OCI-LY3 (cell line): ENCODE measurements around the gene ACBD6.
A peak's percentile ranks its signal among the peaks of the same experiment; 100 is the strongest.
"Not testable (repeated sequence)": the region's sequence is repeated elsewhere in the genome, so short reads cannot be mapped to it uniquely, and the experiment has no call there.

Experiments
- H2AFZ ChIP-seq: fragments of 200-600, 300-600 bp; shearing (Covaris generic); 2 replicates; pipeline ENCODE4 v1.6.0; 2014; ENCODE audit warnings: antibody characterized with exemption, low read depth, low read length
- H3K27ac ChIP-seq: fragments of 200-600, 300-600 bp; sonication (generic); 2 replicates; pipeline ENCODE4 v1.5.1; 2014; ENCODE audit warnings: mild to moderate bottlenecking, low read length, moderate library complexity, mixed read lengths
- H3K27me3 ChIP-seq: fragments of 200-600, 300-600 bp; sonication (generic); 2 replicates; pipeline ENCODE4 v1.6.1; 2014; ENCODE audit warnings: low read depth, low read length, mixed read lengths
- H3K36me3 ChIP-seq: fragments of 200-600, 300-600 bp; sonication (generic); replicated peaks from 2 replicates; pipeline ENCODE3; 2014; ENCODE audit warnings: low read depth, low read length, mixed read lengths
- H3K4me1 ChIP-seq: fragments of 300-600, 200-600 bp; sonication (generic); 2 replicates; pipeline ENCODE4 v1.6.1; 2014; ENCODE audit warnings: low read length, mixed read lengths
- H3K4me2 ChIP-seq: fragments of 200-600, 300-600 bp; sonication (generic); 2 replicates; pipeline ENCODE4 v1.6.1; 2014; ENCODE audit warnings: low read length, mixed read lengths
- H3K4me3 ChIP-seq: fragments of 300-600, 200-600 bp; sonication (generic); 2 replicates; pipeline ENCODE4 v1.5.1; 2014; ENCODE audit warnings: antibody characterized with exemption, mild to moderate bottlenecking, low read length, moderate library complexity
- H3K79me2 ChIP-seq: fragments of 300-600, 200-600 bp; shearing (Covaris generic); 2 replicates; pipeline ENCODE4 v1.6.1; 2014; ENCODE audit warnings: mild to moderate bottlenecking, low read length, mixed read lengths
- H3K9ac ChIP-seq: fragments of 300-600, 200-600 bp; shearing (Covaris generic); 2 replicates; pipeline ENCODE4 v1.6.0; 2014; ENCODE audit warnings: mild to moderate bottlenecking, low read length, moderate library complexity
- H3K9me3 ChIP-seq: fragments of 200-600, 300-600 bp; shearing (Covaris generic); 2 replicates; pipeline ENCODE4 v1.6.1; 2014; ENCODE audit warnings: low read length, mixed read lengths; ENCODE audit not compliant: insufficient read depth
- H4K20me1 ChIP-seq: fragments of 200-600, 300-600 bp; sonication (generic); 2 replicates; pipeline ENCODE4 v1.6.1; 2016; ENCODE audit warnings: low read length, mixed read lengths; ENCODE audit not compliant: insufficient read depth
- CTCF ChIP-seq: fragments of 200-600, 300-600 bp; sonication (generic); IDR thresholded peaks from 2 replicates; pipeline ENCODE4 v1.5.1; 2014; ENCODE audit warnings: antibody characterized with exemption, low read length, low read depth
- EZH2phosphoT487 ChIP-seq: fragments of 200-600 bp; shearing (Covaris generic); IDR thresholded peaks from 2 replicates; pipeline ENCODE4 v1.6.1; 2018; ENCODE audit warnings: antibody characterized with exemption, mixed run types, low read depth

ACBD6 gene

GRCh38 chr1:180482425-180483275, 19.7 kb downstream of the ACBD6 start:
- Histone ChIP-seq H3K9me3 (no peaks in the 10 kb centered on the region), H3K27ac (no peak overlapping the region), H3K4me1 (peaks cover 4% of the 10 kb centered on the region; the same call in 1 of the 2 replicates), H3K4me3 (0 out of 2 replicates have a peak overlapping the region, but pooled peaks have one; percentile 16), H3K27me3 (no peaks in the 10 kb centered on the region), H2AFZ (no peak overlapping the region), H4K20me1 (peaks cover 9% of the 10 kb centered on the region; the same call in 1 of the 2 replicates), H3K36me3 (peaks cover 32% of the 10 kb centered on the region), H3K4me2 (peak overlapping the region; percentile 53), H3K79me2 (no peaks in the 10 kb centered on the region), H3K9ac (no peak overlapping the region)
- TF ChIP-seq EZH2phosphoT487 (no peak), CTCF (peak; percentile 93)

GRCh38 chr1:180470031-180470430, 32.3 kb downstream of the ACBD6 start:
- Histone ChIP-seq H3K4me1 (no peaks in the 10 kb centered on the region), H2AFZ (no peak overlapping the region), H3K27ac (no peak overlapping the region), H3K79me2 (peaks cover 9% of the 10 kb centered on the region; the same call in 1 of the 2 replicates), H3K4me3 (no peak overlapping the region), H3K36me3 (peaks cover 6% of the 10 kb centered on the region), H4K20me1 (peaks cover 7% of the 10 kb centered on the region; the same call in 1 of the 2 replicates), H3K9me3 (no peaks in the 10 kb centered on the region), H3K4me2 (no peak overlapping the region), H3K9ac (no peak overlapping the region), H3K27me3 (no peaks in the 10 kb centered on the region)
- no peak for TF ChIP-seq CTCF
- TF ChIP-seq EZH2phosphoT487 = no peak

- no peak overlapping the region for H3K4me3 ChIP-seq
- no peak overlapping the region for H3K9ac ChIP-seq
- H3K4me2 ChIP-seq = no peak overlapping the region
- no peak overlapping the region for H2AFZ ChIP-seq
- no peaks in the 10 kb centered on the region for H3K4me1 ChIP-seq
- H3K79me2 ChIP-seq = peaks cover 19% of the 10 kb centered on the region
- H3K27ac ChIP-seq = no peak overlapping the region
- H3K36me3 ChIP-seq = peaks cover 6% of the 10 kb centered on the region
- H3K27me3 ChIP-seq = no peaks in the 10 kb centered on the region
- H3K9me3 ChIP-seq = no peaks in the 10 kb centered on the region
- TF ChIP-seq CTCF = no peak
- TF ChIP-seq EZH2phosphoT487 = no peak
- peaks cover 7% of the 10 kb centered on the region; the same call in 1 of the 2 replicates for H4K20me1 ChIP-seq
Observed at GRCh38 chr1:180468311-180468710, 34.1 kb downstream of the ACBD6 start.

- H4K20me1 ChIP-seq = no peaks in the 10 kb centered on the region
Observed at GRCh38 chr1:180462102-180462501, 40.3 kb downstream of the ACBD6 start.

GRCh38 chr1:180461682-180462081, 40.7 kb downstream of the ACBD6 start:
- peaks cover 45% of the 10 kb centered on the region for H3K79me2 ChIP-seq
- not testable (repeated sequence) for H3K27me3 ChIP-seq, H3K9ac ChIP-seq, H4K20me1 ChIP-seq, H3K36me3 ChIP-seq, H3K9me3 ChIP-seq, H2AFZ ChIP-seq, H3K27ac ChIP-seq, H3K4me2 ChIP-seq, H3K4me1 ChIP-seq, H3K4me3 ChIP-seq

More at GRCh38 chr1:180462102-180462501, 40.3 kb downstream of the ACBD6 start:
- Histone ChIP-seq H2AFZ (no peak overlapping the region), H3K9ac (no peak overlapping the region), H3K27me3 (no peaks in the 10 kb centered on the region), H3K27ac (no peak overlapping the region), H3K4me2 (no peak overlapping the region), H3K79me2 (peaks cover 42% of the 10 kb centered on the region), H3K9me3 (no peaks in the 10 kb centered on the region), H3K4me1 (no peaks in the 10 kb centered on the region), H3K36me3 (peaks cover 8% of the 10 kb centered on the region), H3K4me3 (no peak overlapping the region)
- TF ChIP-seq EZH2phosphoT487 (no peak), CTCF (no peak)
